ENCODE measurements around the gene CACNA1I. TPM values are rescaled to one million over a fixed set of nuclear protein-coding genes. Genes with fewer than 3 reads are reported as not detected.

CACNA1I gene
- total and polyA plus RNA-seq, 2 of the 8 experiments (the other 6 are each of a cell fraction or from before 2014, with no cell fraction given) = 0.77 to 1.2 TPM

DNA sequence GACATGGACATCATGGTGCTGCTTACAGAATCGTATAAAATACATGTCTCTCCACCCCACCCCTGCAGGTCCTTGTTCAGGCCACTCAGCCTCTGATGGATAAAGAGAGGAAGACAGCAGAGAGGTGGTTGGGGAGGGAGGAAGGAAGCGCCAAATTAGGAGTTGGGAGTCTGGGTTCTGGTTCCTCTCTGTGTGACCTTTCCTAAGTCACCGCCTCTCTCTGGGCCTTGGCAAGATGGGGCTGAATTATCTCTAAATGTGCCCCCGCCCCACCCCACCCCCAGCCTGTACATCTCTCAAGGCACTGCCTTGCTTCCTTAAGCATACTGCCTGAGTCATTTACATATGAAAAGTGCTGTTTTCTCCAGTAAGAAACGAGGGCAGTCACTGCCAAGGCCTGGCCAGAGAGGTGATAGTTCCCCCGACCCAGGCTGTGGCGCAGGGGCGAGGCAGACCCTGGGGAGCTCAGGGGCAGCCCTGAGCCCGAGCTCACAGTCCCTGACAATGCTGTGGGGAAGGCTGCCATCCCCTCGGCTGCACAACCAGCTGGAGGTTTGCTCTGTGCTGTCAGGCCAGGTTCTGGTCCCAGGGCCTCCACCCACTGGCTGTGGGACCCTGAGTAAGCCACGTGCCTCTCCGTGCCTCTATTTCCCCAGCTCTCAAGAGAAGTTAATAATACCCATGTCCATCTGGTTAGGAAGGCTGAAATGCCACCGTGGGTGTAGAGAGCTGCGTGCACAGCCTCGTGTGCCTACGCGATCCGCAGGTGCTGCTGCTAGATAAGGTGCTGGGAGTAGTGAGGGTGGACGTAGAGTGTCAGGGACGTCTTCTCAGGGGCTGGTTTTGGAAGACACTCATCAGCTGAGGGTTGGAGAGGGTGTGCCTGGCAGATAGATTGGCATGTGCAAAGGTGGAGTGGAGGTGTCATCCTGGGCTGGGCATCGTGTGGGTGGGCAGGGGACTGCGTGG, 55.3 kb downstream of the CACNA1I start:
- Histone ChIP-seq H3K4me3 (ENCODE audit: extremely low read depth in 1 of 4, insufficient read depth in 2 of 4, low read depth in 3 of 4, low read length in 4 of 4) (no peak overlapping the region), H3K23me2 (ENCODE audit: low read depth, low read length) (peaks cover 2% of the 10 kb centered on the region; the same call in 1 of the 2 replicates), H4K5ac (ENCODE audit: insufficient read length, low read depth, low read length) (no peak overlapping the region), H3K4ac (replicated peaks; ENCODE audit: insufficient read length, low read depth, low read length) (peak overlapping the region; percentile 19), H2BK120ac (replicated peaks; ENCODE audit: low read depth, low read length) (no peak overlapping the region), H3K56ac (replicated peaks; ENCODE audit: insufficient read length, low read depth, low read length) (no peak overlapping the region), H2BK20ac (ENCODE audit: low read length) (peak overlapping the region; percentile 82; the same call in 1 of the 2 replicates), H3K23ac (ENCODE audit: insufficient read length) (no peak overlapping the region), H4K20me1 (replicated peaks in 1 of 2; ENCODE audit: control insufficient read depth in 1 of 2, insufficient read depth in 2 of 2, low read length in 2 of 2) (peaks cover 0 to 13% of the 10 kb centered on the region in 2 experiments), H3K36me3 (ENCODE audit: control insufficient read depth in 2 of 4, insufficient read depth in 4 of 4, low read length in 3 of 4) (no peaks in the 10 kb centered on the region), H3K9me3 (ENCODE audit: insufficient read depth in 2 of 2, low read depth in 1 of 2, low read length in 1 of 2) (no peaks in the 10 kb centered on the region), H3K14ac (ENCODE audit: insufficient read length) (no peak overlapping the region), H3K4me2 (ENCODE audit: insufficient read depth in 1 of 2, low read depth in 2 of 2, low read length in 2 of 2) (no peak overlapping the region; a peak in 1 of 4 replicates), H3K9ac (replicated peaks in 1 of 4; ENCODE audit: extremely low read depth in 1 of 4, low read depth in 3 of 4, low read length in 3 of 4) (0 out of 7 replicates have a peak overlapping the region, but pooled peaks of 1 of the 4 experiments have one; percentile 7), H4K8ac (ENCODE audit: extremely low read depth, insufficient read depth, low read length) (peak overlapping the region; percentile 35; the same call in 1 of the 2 replicates), H2BK5ac (ENCODE audit: low read depth, low read length) (no peak overlapping the region; the same call in 1 of the 2 replicates), H2AFZ (ENCODE audit: low read length) (no peak overlapping the region), H3K18ac (ENCODE audit: extremely low read depth, low read length) (peak overlapping the region; percentile 9; the same call in 1 of the 2 replicates), H3K27me3 (replicated peaks in 1 of 4; ENCODE audit: control insufficient read depth in 3 of 4, extremely low read depth in 1 of 4, insufficient read depth in 3 of 4, low read length in 3 of 4) (peaks cover 0 to 3% (median 0%) of the 10 kb centered on the region in 4 experiments; a peak in 2 of 7 replicates), H2BK12ac (ENCODE audit: low read depth, low read length) (0 out of 2 replicates have a peak overlapping the region, but pooled peaks have one; percentile 53), H2BK15ac (ENCODE audit: low read length) (no peak overlapping the region), H3K79me1 (ENCODE audit: low read depth, low read length) (no peaks in the 10 kb centered on the region), H3K27ac (ENCODE audit: low read depth, low read length) (no peak overlapping the region), H2AK5ac (ENCODE audit: low read depth, low read length) (no peak overlapping the region), H4K91ac (replicated peaks; ENCODE audit: insufficient read length, low read length) (peak overlapping the region; percentile 88), H3K4me1 (replicated peaks in 1 of 4; ENCODE audit: control insufficient read depth in 3 of 4, insufficient read depth in 4 of 4, low read length in 3 of 4) (peaks cover 3 to 20% (median 12%) of the 10 kb centered on the region in 4 experiments), H3K79me2 (ENCODE audit: control insufficient read depth in 1 of 2, insufficient read depth in 2 of 2, low read length in 2 of 2) (no peaks in the 10 kb centered on the region)
- FAIRE-seq (no peak), DNase-seq (ENCODE audit: low read depth in 1 of 2, low spot score in 2 of 2) (no peak)
- POLR2A ChIA-PET (ENCODE audit: partially characterized antibody) = interaction anchor here (1.2 kb wide), 1 partner anchor 66 kb away, joined by 4 read pairs; no protein-coding TSS in a partner anchor
- CTCF ChIA-PET (ENCODE audit: partially characterized antibody) = interaction anchor here (0.8 to 2.2 kb wide), 15 partner anchors 8 to 409 kb away, joined by 3 to 7 read pairs (median 4); no protein-coding TSS in a partner anchor
- WGBS, 2 experiments (ENCODE audit: extremely low coverage in 1 of 2, insufficient coverage in 1 of 2, insufficient read length in 1 of 2, insufficient replicate concordance in 2 of 2, low coverage in 1 of 2, low lambda C conversion rate in 2 of 2, missing lambda C conversion rate in 1 of 2) = 64% methylated on average over 22 of the region's 22 CpGs; no CpG with 5 or more reads in 1 of the 2 experiments
- TF ChIP-seq SIN3A (conservative IDR thresholded peaks at IDR 0.05 in 1 of 2, IDR thresholded peaks at IDR 0.05 in 1 of 2; ENCODE audit: low read depth in 1 of 2, low read length in 2 of 2) = 0 out of 4 replicates have a peak, but pooled peaks of 1 of the 2 experiments have one; percentile 22
- TF ChIP-seq TAF7 (optimal IDR thresholded peaks at IDR 0.05; ENCODE audit: borderline replicate concordance, low read depth, low read length) = no peak
- 0 out of 2 replicates have a peak, but pooled peaks have one; percentile 12 for TF ChIP-seq KDM1A (IDR thresholded peaks at IDR 0.05; ENCODE audit: borderline replicate concordance, low read length)
- no peak for TF ChIP-seq POLR2AphosphoS5 (IDR thresholded peaks at IDR 0.05; ENCODE audit: low read depth, low read length)
